Measurements from ENCODE around the gene POC1B.

DNA sequence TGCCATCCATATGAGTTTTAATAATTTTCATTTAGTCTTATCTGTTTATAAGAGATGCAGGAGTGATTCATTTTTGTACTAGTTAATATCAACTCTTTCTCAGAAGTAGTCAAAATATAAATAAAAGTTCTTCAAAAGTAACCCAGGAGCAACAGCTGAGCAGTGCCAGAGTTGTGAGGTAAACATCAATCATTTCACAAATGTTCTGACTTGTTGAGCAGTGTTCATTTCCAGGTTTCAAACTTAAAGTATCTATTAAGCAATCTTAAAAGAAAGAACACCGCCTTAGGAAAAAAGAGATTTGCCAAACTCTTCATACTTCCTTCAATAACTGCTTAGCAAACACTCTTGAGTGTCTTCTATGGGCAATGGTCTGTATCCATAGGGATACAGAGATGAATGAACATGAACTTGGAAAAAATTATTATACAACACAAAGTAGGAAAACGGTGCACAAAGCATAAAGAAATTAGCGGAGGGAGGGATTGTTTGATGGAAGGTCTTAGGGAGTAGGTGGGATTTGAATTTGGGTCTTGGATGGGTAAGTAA, 41.9 kb upstream of the POC1B start:
- TF ChIP-seq CTCF (conservative IDR thresholded peaks at IDR 0.05; ENCODE audit: low read depth, low read length) (no peak), EZH2 (IDR thresholded peaks at IDR 0.05; ENCODE audit: borderline replicate concordance, low read depth, low read length, poor library complexity, severe bottlenecking) (no peak)

All from A673 (cell line).